Neutrophil (primary cell): ENCODE results near the gene HSPA12B.
A peak's percentile ranks its signal among the peaks of the same experiment; 100 is the strongest.

Source experiments
- H3K27ac ChIP-seq: fragments of 200-600 bp; sonication (generic); 2 replicates; pipeline ENCODE4 v1.5.1; 2016; ENCODE audit warnings: mild to moderate bottlenecking, moderate library complexity
- H3K27me3 ChIP-seq: fragments of 200-600 bp; sonication (generic); 2 replicates; pipeline ENCODE4 v1.6.0; 2016; ENCODE audit warnings: mild to moderate bottlenecking
- H3K36me3 ChIP-seq: fragments of 200-600 bp; sonication (generic); 2 replicates; pipeline ENCODE4 v1.5.1; 2017
- H3K4me1 ChIP-seq, 2 experiments: fragments of 200-600 bp in 1 of 2; sonication (generic) in 1 of 2; 1 replicate in 1 of 2; 2 replicates in 1 of 2; pipeline versions ENCODE4 v1.5.1 to v1.6.1; 2013 to 2016; ENCODE audit warnings: low read depth in 1 of 2, low read length in 1 of 2, mild to moderate bottlenecking in 1 of 2, moderate library complexity in 1 of 2; ENCODE audit not compliant: control insufficient read depth in 1 of 2, insufficient read depth in 1 of 2
- H3K4me3 ChIP-seq, 2 experiments: fragments of 200-600 bp in 1 of 2; sonication (generic) in 1 of 2; 1 replicate in 1 of 2; 2 replicates in 1 of 2; pipeline ENCODE4 v1.5.1; 2013 to 2016; ENCODE audit warnings: low read depth in 1 of 2, low read length in 1 of 2, mild to moderate bottlenecking in 1 of 2, moderate library complexity in 1 of 2
- H3K9me3 ChIP-seq: fragments of 200-600 bp; sonication (generic); 2 replicates; pipeline ENCODE4 v1.5.1; 2016
- CTCF ChIP-seq: fragments of 200-600 bp; sonication (generic); IDR thresholded peaks from 2 replicates; pipeline ENCODE4 v1.5.1; 2016; ENCODE audit warnings: antibody characterized with exemption

The HSPA12B gene

GRCh38 chr20:3747471-3747870, 15.0 kb downstream of the HSPA12B start:
- Histone ChIP-seq H3K9me3 (no peaks in the 10 kb centered on the region), H3K36me3 (peaks cover 14% of the 10 kb centered on the region), H3K27ac (no peak overlapping the region), H3K27me3 (peaks cover 34% of the 10 kb centered on the region), H3K4me3 (no peak overlapping the region), H3K4me1 (peaks cover 16 to 17% of the 10 kb centered on the region in 2 experiments)
- no peak for TF ChIP-seq CTCF

GRCh38 chr20:3748073-3748472, 15.6 kb downstream of the HSPA12B start:
- H3K4me3 ChIP-seq = no peak overlapping the region
- peaks cover 34% of the 10 kb centered on the region for H3K27me3 ChIP-seq
- peaks cover 14% of the 10 kb centered on the region for H3K36me3 ChIP-seq
- H3K9me3 ChIP-seq = no peaks in the 10 kb centered on the region
- H3K4me1 ChIP-seq = peaks cover 19 to 22% of the 10 kb centered on the region in 2 experiments
- TF ChIP-seq CTCF = no peak
- no peak overlapping the region for H3K27ac ChIP-seq

GRCh38 chr20:3749087-3749688, 16.7 kb downstream of the HSPA12B start:
- Histone ChIP-seq H3K27ac (no peak overlapping the region), H3K36me3 (peaks cover 18% of the 10 kb centered on the region), H3K4me3 (no peak overlapping the region), H3K4me1 (peaks cover 19 to 22% of the 10 kb centered on the region in 2 experiments), H3K27me3 (peaks cover 30% of the 10 kb centered on the region), H3K9me3 (no peaks in the 10 kb centered on the region)
- TF ChIP-seq CTCF = no peak

- peaks cover 16 to 18% of the 10 kb centered on the region in 2 experiments for H3K4me1 ChIP-seq
- peaks cover 23% of the 10 kb centered on the region for H3K27me3 ChIP-seq
- no peaks in the 10 kb centered on the region for H3K9me3 ChIP-seq
- H3K4me3 ChIP-seq = no peak overlapping the region
- peaks cover 25% of the 10 kb centered on the region for H3K36me3 ChIP-seq
- TF ChIP-seq CTCF = no peak
- no peak overlapping the region for H3K27ac ChIP-seq
Measured at GRCh38 chr20:3749689-3750531, 17.4 kb downstream of the HSPA12B start.

- peaks cover 39% of the 10 kb centered on the region for H3K36me3 ChIP-seq
- no peak overlapping the region for H3K27ac ChIP-seq
- H3K4me1 ChIP-seq = peaks cover 11 to 14% of the 10 kb centered on the region in 2 experiments
- no peaks in the 10 kb centered on the region for H3K9me3 ChIP-seq
- no peak for TF ChIP-seq CTCF
- H3K4me3 ChIP-seq = peak overlapping the region in 1 of 2 experiments; percentile 41
- H3K27me3 ChIP-seq = peaks cover 12% of the 10 kb centered on the region
Measured at GRCh38 chr20:3751305-3751674, 18.8 kb downstream of the HSPA12B start.
